Articular chondrocyte of knee joint (primary cell): ENCODE measurements around the gene NEK6. TPM values are rescaled to one million over a fixed set of nuclear protein-coding genes. Genes with fewer than 3 reads are reported as not detected.

ENCODE experiments used
- total RNA-seq: library from RNA; depleted of rRNA; stranded (reverse); fragments of >200 nt; gene quantifications from 2 replicates; pipeline ENCODE4 v1.2.3, GENCODE V29; 2012

The NEK6 gene
- total RNA-seq, result 50.0 and 52.7 TPM in 2 replicates

GRCh38 chr9:124257844-124258606, at the start of gene NEK6:
NEK6 (plus strand) TSS chr9:124257949; CDS start chr9:124301965, 44,016 bp downstream.

Other genes with a start within 250 kb of the NEK6 start
- gene LHX2, start 246.2 kb upstream of the NEK6 start, total RNA-seq, result 0.39 and 1.2 TPM in 2 replicates
- gene PSMB7, start 157.5 kb downstream of the NEK6 start, total RNA-seq, result 180 and 203 TPM in 2 replicates
- gene ADGRD2, start 192.5 kb downstream of the NEK6 start, total RNA-seq, result not detected in 2 replicates
- not detected in 2 replicates for gene NR5A1, start 249.4 kb downstream of the NEK6 start, total RNA-seq